IPS DF 19.7 (cell line): ENCODE measurements around the gene MTMR12.
A peak's percentile ranks its signal among the peaks of the same experiment; 100 is the strongest.
"Not testable (repeated sequence)": the region's sequence is repeated elsewhere in the genome, so short reads cannot be mapped to it uniquely, and the experiment has no call there.

Experiments used
- DNase-seq: peaks from one replicate; pipeline ENCODE4 v3.0.0-alpha.2; 2013; ENCODE audit warnings: low read depth, low spot score

MTMR12 gene

GRCh38 chr5:32325616-32326015, 12.9 kb upstream of the MTMR12 start:
- DNase-seq, result no peak

GRCh38 chr5:32325062-32325461, 12.3 kb upstream of the MTMR12 start:
- DNase-seq, result no peak

GRCh38 chr5:32323741-32324140, 11.0 kb upstream of the MTMR12 start:
- no peak for DNase-seq

GRCh38 chr5:32322882-32323281, 10.1 kb upstream of the MTMR12 start:
- no peak for DNase-seq

- DNase-seq, result not testable (repeated sequence)
These were observed 9.0 kb upstream of the MTMR12 start for GRCh38 chr5:32321787-32322186.

- DNase-seq, result no peak
These were observed 7.8 kb upstream of the MTMR12 start for GRCh38 chr5:32320576-32320975.

- no peak for DNase-seq
These were observed 7.3 kb upstream of the MTMR12 start for GRCh38 chr5:32319926-32320543.

- DNase-seq, result peak; percentile 42
These were observed 6.7 kb upstream of the MTMR12 start for GRCh38 chr5:32319392-32319791.

- DNase-seq, result no peak
These were observed 4.3 kb upstream of the MTMR12 start for GRCh38 chr5:32317041-32317440.

GRCh38 chr5:32315221-32316014, 2.7 kb upstream of the MTMR12 start:
- DNase-seq, result no peak

GRCh38 chr5:32314658-32315057, 1.9 kb upstream of the MTMR12 start:
- no peak for DNase-seq

GRCh38 chr5:32314152-32314488, 1.4 kb upstream of the MTMR12 start:
- DNase-seq, result not testable (repeated sequence)

- no peak for DNase-seq
These were observed 543 bp downstream of the MTMR12 start for GRCh38 chr5:32312197-32312594.

- DNase-seq, result peak; percentile 28
These were observed 1.1 kb downstream of the MTMR12 start for GRCh38 chr5:32311404-32312196.

- no peak for DNase-seq
These were observed 3.0 kb downstream of the MTMR12 start for GRCh38 chr5:32309761-32310160.

GRCh38 chr5:32308946-32309345, 3.8 kb downstream of the MTMR12 start:
- no peak for DNase-seq

- no peak for DNase-seq
These were observed 5.0 kb downstream of the MTMR12 start for GRCh38 chr5:32307769-32308194.

- no peak for DNase-seq
These were observed 8.1 kb downstream of the MTMR12 start for GRCh38 chr5:32304622-32305021.

GRCh38 chr5:32303755-32304120, 9.0 kb downstream of the MTMR12 start:
- DNase-seq, result no peak

GRCh38 chr5:32302835-32303754, 9.6 kb downstream of the MTMR12 start:
- no peak for DNase-seq

GRCh38 chr5:32301891-32302290, 10.8 kb downstream of the MTMR12 start:
- no peak for DNase-seq
